GM23338 (cell line): ENCODE data around the gene AGPAT3. TPM values are rescaled to one million over a fixed set of nuclear protein-coding genes. Genes with fewer than 3 reads are reported as not detected.
A peak's percentile ranks its signal among the peaks of the same experiment; 100 is the strongest.

Source experiments
- ATAC-seq: fragments of 200-7000 bp; cut with Tn5 transposase; 3 replicates; pipeline ENCODE4 v1.9.1; 2020
- DNase-seq: peaks from one replicate; pipeline ENCODE4 v3.0.0-alpha.2; 2015; ENCODE audit warnings: low spot score
- H2AFZ ChIP-seq: fragments of 200-600 bp; sonication (generic); 2 replicates; pipeline ENCODE4 v1.8.0; 2016; ENCODE audit warnings: antibody characterized with exemption, mild to moderate bottlenecking, moderate library complexity
- H3F3A ChIP-seq: fragments of 200-600 bp; sonication (generic); replicated peaks from 2 replicates; pipeline ENCODE4 v1.8.0; 2017; ENCODE audit warnings: antibody characterized with exemption, mixed run types, low read depth
- H3K27ac ChIP-seq: fragments of 200-600 bp; sonication (generic); 2 replicates; pipeline ENCODE4 v1.6.1; 2016; ENCODE audit warnings: low read depth
- H3K27me3 ChIP-seq: fragments of 200-600 bp; sonication (generic); 2 replicates; pipeline ENCODE4 v1.8.0; 2016; ENCODE audit warnings: mild to moderate bottlenecking, mixed run types, moderate library complexity; ENCODE audit not compliant: insufficient read depth
- H3K36me3 ChIP-seq: fragments of 200-600 bp; sonication (generic); 2 replicates; pipeline ENCODE4 v1.8.0; 2016; ENCODE audit warnings: mild to moderate bottlenecking; ENCODE audit not compliant: insufficient read depth
- H3K4me1 ChIP-seq: fragments of 200-600 bp; sonication (generic); 2 replicates; pipeline ENCODE4 v1.8.0; 2016; ENCODE audit warnings: mild to moderate bottlenecking, moderate library complexity; ENCODE audit not compliant: insufficient read depth
- H3K4me2 ChIP-seq: fragments of 200-600 bp; sonication (generic); 2 replicates; pipeline ENCODE4 v1.7.1; 2017; ENCODE audit warnings: mixed run types
- H3K4me3 ChIP-seq: fragments of 200-600 bp; sonication (generic); 2 replicates; pipeline ENCODE4 v1.6.1; 2016; ENCODE audit warnings: mixed run types
- H3K79me2 ChIP-seq: fragments of 200-600 bp; sonication (generic); replicated peaks from 2 replicates; pipeline ENCODE4 v1.8.0; 2017; ENCODE audit warnings: mild to moderate bottlenecking; ENCODE audit not compliant: insufficient read depth
- H3K9me2 ChIP-seq: fragments of 200-600 bp; sonication (generic); 2 replicates; pipeline ENCODE4 v1.8.0; 2017; ENCODE audit not compliant: insufficient read depth
- H4K20me1 ChIP-seq: fragments of 200-600 bp; sonication (generic); replicated peaks from 2 replicates; pipeline ENCODE4 v1.8.0; 2017; ENCODE audit warnings: mild to moderate bottlenecking; ENCODE audit not compliant: insufficient read depth
- H3K27ac Mint-ChIP-seq: 2 replicates; pipeline ENCODE4 v1.8.0; 2020; ENCODE audit warnings: inconsistent platforms, mild to moderate bottlenecking, moderate library complexity, mixed read lengths
- H3K27me3 Mint-ChIP-seq: 3 replicates; pipeline ENCODE4 v1.8.0; 2022; ENCODE audit warnings: low read depth, mild to moderate bottlenecking, moderate library complexity, mixed read lengths, inconsistent platforms; ENCODE audit not compliant: insufficient read depth, poor library complexity
- H3K36me3 Mint-ChIP-seq: 3 replicates; pipeline ENCODE4 v1.8.0; 2021; ENCODE audit warnings: low read depth, mild to moderate bottlenecking, inconsistent platforms, moderate library complexity, mixed read lengths
- H3K4me1 Mint-ChIP-seq: 3 replicates; pipeline ENCODE4 v1.8.0; 2020; ENCODE audit warnings: mild to moderate bottlenecking, inconsistent platforms, mixed read lengths
- H3K4me3 Mint-ChIP-seq: 3 replicates; pipeline ENCODE4 v1.8.0; 2021; ENCODE audit warnings: moderate library complexity, mild to moderate bottlenecking, inconsistent platforms, mixed read lengths
- H3K9me3 Mint-ChIP-seq: 3 replicates; pipeline ENCODE4 v1.8.0; 2020; ENCODE audit warnings: moderate library complexity, mild to moderate bottlenecking, inconsistent platforms, mixed read lengths
- CREB1 ChIP-seq: fragments of 250-450 bp; sonication (Bioruptor Pico); IDR thresholded peaks from 2 replicates; pipeline ENCODE4 v1.5.0; 2020; ENCODE audit warnings: low read depth, mild to moderate bottlenecking, moderate library complexity
- CTCF ChIP-seq, 2 experiments: fragments of 200-600 bp in 1 of 2; sonication (generic) in 1 of 2; conservative IDR thresholded peaks; 2 replicates each; pipeline versions ENCODE4 v1.5.1 to v1.6.1; 2016 to 2017; ENCODE audit warnings: antibody characterized with exemption in 2 of 2, low read depth in 2 of 2, mild to moderate bottlenecking in 2 of 2, moderate library complexity in 1 of 2
- EZH2 ChIP-seq: fragments of 200-600 bp; sonication (generic); IDR thresholded peaks from one replicate; pipeline ENCODE4 v1.8.0; 2017; ENCODE audit warnings: antibody characterized with exemption, mild to moderate bottlenecking, low read depth; ENCODE audit not compliant: unreplicated experiment
- EZH2phosphoT487 ChIP-seq: fragments of 200-600 bp; sonication (generic); IDR thresholded peaks from one replicate; pipeline ENCODE4 v1.8.1; 2018; ENCODE audit warnings: antibody characterized with exemption; ENCODE audit not compliant: unreplicated experiment
- JUNB ChIP-seq: IDR thresholded peaks from one replicate; pipeline ENCODE4 v1.6.1; 2016; ENCODE audit warnings: antibody characterized with exemption; ENCODE audit not compliant: unreplicated experiment
- NANOG ChIP-seq: IDR thresholded peaks from 2 replicates; pipeline ENCODE4 v1.6.1; 2016; ENCODE audit warnings: antibody characterized with exemption, borderline replicate concordance
- POLR2AphosphoS5 ChIP-seq: IDR thresholded peaks from 2 replicates; pipeline ENCODE4 v1.6.1; 2016; ENCODE audit warnings: antibody characterized with exemption, low read depth
- REST ChIP-seq: IDR thresholded peaks from one replicate; pipeline ENCODE4 v1.6.1; 2018; ENCODE audit warnings: antibody characterized with exemption; ENCODE audit not compliant: unreplicated experiment
- ZNF114 ChIP-seq: fragments of 250-450 bp; sonication (Bioruptor Pico); IDR thresholded peaks from 2 replicates; pipeline ENCODE4 v1.5.0; 2020; ENCODE audit warnings: mild to moderate bottlenecking, moderate library complexity
- ZNF331 ChIP-seq: fragments of 250-450 bp; sonication (Bioruptor Pico); IDR thresholded peaks from 2 replicates; pipeline ENCODE4 v1.5.0; 2020; ENCODE audit warnings: low read depth, mild to moderate bottlenecking, moderate library complexity
- polyA plus RNA-seq: library from polyadenylated mRNA; unstranded; fragments of >200 nt; fragmentation: Nextera tagmentation; extraction: Ambion mirVana; gene quantifications from 2 replicates; pipeline ENCODE4 v1.2.1, GENCODE V29; 2016
- total RNA-seq: library from RNA; depleted of rRNA; stranded (reverse); fragments of >200 nt; shearing (Covaris generic); gene quantifications from 2 replicates; pipeline ENCODE4 v1.2.3, GENCODE V29; 2014

Gene AGPAT3
- total and polyA plus RNA-seq, 2 experiments from 2014 or later = 2.1 to 6.1 TPM

GRCh38 chr21:43932005-43932404 is 67.0 kb downstream of the AGPAT3 start:
- H3K4me2 ChIP-seq = no peak overlapping the region
- no peaks in the 10 kb centered on the region for H3K36me3 Mint-ChIP-seq
- DNase-seq = no peak

GRCh38 chr21:43933199-43933598 is 68.2 kb downstream of the AGPAT3 start:
- DNase-seq (no peak), ATAC-seq (peak; percentile 34)
- H3K4me1 Mint-ChIP-seq = peaks cover 7% of the 10 kb centered on the region
- Histone ChIP-seq H3K36me3 (no peaks in the 10 kb centered on the region), H3K9me2 (no peaks in the 10 kb centered on the region), H3K27ac (no peak overlapping the region), H3K79me2 (no peaks in the 10 kb centered on the region), H3K4me2 (no peak overlapping the region), H4K20me1 (no peaks in the 10 kb centered on the region), H3K27me3 (no peaks in the 10 kb centered on the region), H3K4me1 (no peaks in the 10 kb centered on the region; the same call in 1 of the 2 replicates), H2AFZ (no peak overlapping the region), H3K4me3 (no peak overlapping the region), H3F3A (no peaks in the 10 kb centered on the region)
- TF ChIP-seq ZNF114 (CRISPR knock-in tag) (no peak), NANOG (no peak), EZH2 (no peak), POLR2AphosphoS5 (no peak)
- H3K27me3 Mint-ChIP-seq = peaks cover 20% of the 10 kb centered on the region
- H3K4me3 Mint-ChIP-seq = no peak overlapping the region
- H3K9me3 Mint-ChIP-seq = no peaks in the 10 kb centered on the region; the same call in 2 of the 3 replicates
- H3K36me3 Mint-ChIP-seq = no peaks in the 10 kb centered on the region
- no peak overlapping the region for H3K27ac Mint-ChIP-seq

More at GRCh38 chr21:43932005-43932404, 67.0 kb downstream of the AGPAT3 start:
- Histone ChIP-seq H4K20me1 (no peaks in the 10 kb centered on the region), H3K79me2 (no peaks in the 10 kb centered on the region), H3K27ac (no peak overlapping the region), H3K4me3 (no peak overlapping the region), H3F3A (no peaks in the 10 kb centered on the region), H3K36me3 (no peaks in the 10 kb centered on the region), H3K4me1 (no peaks in the 10 kb centered on the region; the same call in 1 of the 2 replicates), H3K27me3 (no peaks in the 10 kb centered on the region), H2AFZ (no peak overlapping the region), H3K9me2 (no peaks in the 10 kb centered on the region)
- H3K4me3 Mint-ChIP-seq = no peak overlapping the region
- peaks cover 7% of the 10 kb centered on the region for H3K4me1 Mint-ChIP-seq
- ATAC-seq = no peak
- H3K27me3 Mint-ChIP-seq = peaks cover 14% of the 10 kb centered on the region
- TF ChIP-seq EZH2phosphoT487 (no peak), JUNB (no peak), CREB1 (no peak), CTCF (conservative IDR thresholded peaks at IDR 0.05; ENCODE audit: low read depth in 2 of 2) (no peak)
- no peak overlapping the region for H3K27ac Mint-ChIP-seq
- no peaks in the 10 kb centered on the region; the same call in 2 of the 3 replicates for H3K9me3 Mint-ChIP-seq

GRCh38 chr21:43933680-43934079 is 68.7 kb downstream of the AGPAT3 start:
- Histone ChIP-seq H3K4me1 (no peaks in the 10 kb centered on the region; the same call in 1 of the 2 replicates), H3K4me3 (no peak overlapping the region), H2AFZ (no peak overlapping the region), H4K20me1 (no peaks in the 10 kb centered on the region), H3K27me3 (no peaks in the 10 kb centered on the region), H3K4me2 (no peak overlapping the region), H3K79me2 (no peaks in the 10 kb centered on the region), H3K9me2 (no peaks in the 10 kb centered on the region), H3K27ac (no peak overlapping the region), H3K36me3 (no peaks in the 10 kb centered on the region), H3F3A (no peaks in the 10 kb centered on the region)
- H3K36me3 Mint-ChIP-seq = no peaks in the 10 kb centered on the region
- peaks cover 20% of the 10 kb centered on the region for H3K27me3 Mint-ChIP-seq
- peaks cover 7% of the 10 kb centered on the region for H3K4me1 Mint-ChIP-seq
- H3K4me3 Mint-ChIP-seq = no peak overlapping the region
- H3K9me3 Mint-ChIP-seq = no peaks in the 10 kb centered on the region; the same call in 2 of the 3 replicates
- H3K27ac Mint-ChIP-seq = no peak overlapping the region
- no peak for ATAC-seq
- DNase-seq = no peak
- TF ChIP-seq ZNF114 (CRISPR knock-in tag) (no peak), JUNB (no peak), EZH2phosphoT487 (no peak), ZNF331 (CRISPR knock-in tag) (no peak), CTCF (conservative IDR thresholded peaks at IDR 0.05; ENCODE audit: low read depth in 2 of 2) (no peak), REST (no peak), POLR2AphosphoS5 (no peak)
